Measurements from ENCODE around the gene PDGFC. TPM values are rescaled to one million over a fixed set of nuclear protein-coding genes. Genes with fewer than 3 reads are reported as not detected.

PDGFC gene, protein sequence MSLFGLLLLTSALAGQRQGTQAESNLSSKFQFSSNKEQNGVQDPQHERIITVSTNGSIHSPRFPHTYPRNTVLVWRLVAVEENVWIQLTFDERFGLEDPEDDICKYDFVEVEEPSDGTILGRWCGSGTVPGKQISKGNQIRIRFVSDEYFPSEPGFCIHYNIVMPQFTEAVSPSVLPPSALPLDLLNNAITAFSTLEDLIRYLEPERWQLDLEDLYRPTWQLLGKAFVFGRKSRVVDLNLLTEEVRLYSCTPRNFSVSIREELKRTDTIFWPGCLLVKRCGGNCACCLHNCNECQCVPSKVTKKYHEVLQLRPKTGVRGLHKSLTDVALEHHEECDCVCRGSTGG
- 1 to 10 TPM in 1 of 2 donors, under 1 TPM in 1; 0.40 to 4.8 TPM for total RNA-seq
- 0.08 to 0.35 reads per million in 2 donors for total RNA-seq

DNA sequence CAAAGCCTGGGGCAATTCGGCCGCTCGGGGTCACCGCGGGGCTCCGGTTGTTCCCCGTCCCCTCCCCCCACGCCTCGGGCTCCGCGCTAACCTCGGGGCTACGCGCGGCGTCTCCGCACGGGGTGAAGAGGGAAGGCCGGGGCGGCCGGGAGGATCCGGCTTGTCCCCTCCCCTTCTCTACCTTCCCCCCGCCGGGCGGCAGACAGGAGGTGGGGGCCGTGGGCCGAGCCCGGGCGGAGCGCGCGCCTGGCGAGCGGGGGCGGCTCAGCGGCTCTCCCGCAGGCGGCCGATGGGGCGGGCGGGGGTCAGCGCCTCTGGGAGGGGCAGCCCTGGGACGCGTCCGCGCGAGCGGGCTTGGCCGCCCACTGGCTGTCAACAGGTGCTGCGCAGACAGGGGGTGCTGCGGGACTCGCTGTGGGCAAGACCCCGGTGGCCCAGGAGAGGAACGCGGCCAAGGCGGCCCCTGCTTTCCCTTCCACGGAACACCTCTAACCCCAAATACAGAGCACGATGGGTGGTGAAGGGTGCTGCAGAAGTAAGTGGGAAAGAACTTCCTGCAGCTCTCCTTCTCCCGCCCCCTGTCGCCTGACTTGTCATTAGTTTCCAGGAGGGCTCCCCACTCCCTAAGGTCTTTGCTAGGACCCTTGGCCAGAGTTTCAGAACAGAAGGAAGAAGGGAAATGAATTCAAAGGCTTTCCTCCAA is at the start of gene PDGFC:
PDGFC (minus strand) TSS at position 124 of the 703 bp plus-strand sequence. CDS start 896 bp downstream, outside the sequence.
- H3K4me3 Mint-ChIP-seq = peak within 1 kb of the TSS; percentile 72
- H3K27me3 Mint-ChIP-seq = peaks cover 27% of the 10 kb centered on the region
- H3K9me3 ChIP-seq (ENCODE audit: control insufficient read depth, low read length, poor library complexity, severe bottlenecking) = no peaks in the 10 kb centered on the region
- ATAC-seq (peak; percentile 33), DNase-seq (peak in 1 of 3 donors; percentile 10)
- no peaks in the 10 kb centered on the region for H3K4me1 Mint-ChIP-seq
- H3K36me3 Mint-ChIP-seq (ENCODE audit: low read depth) = no peaks in the 10 kb centered on the region
- H3K27ac Mint-ChIP-seq = no peak within 1 kb of the TSS

- H3K4me1 Mint-ChIP-seq = no peaks in the 10 kb centered on the region
- no peak overlapping the region for H3K4me3 Mint-ChIP-seq
- DNase-seq = no peak
- no peaks in the 10 kb centered on the region for H3K27me3 Mint-ChIP-seq
- no peaks in the 10 kb centered on the region for H3K36me3 Mint-ChIP-seq (ENCODE audit: low read depth)
- no peak overlapping the region for H3K27ac Mint-ChIP-seq
- H3K9me3 ChIP-seq (ENCODE audit: control insufficient read depth, low read length, poor library complexity, severe bottlenecking) = no peaks in the 10 kb centered on the region
- no peak for ATAC-seq
Observed at GRCh38 chr4:157020882-157021281, 49.3 kb upstream of the PDGFC start.

GRCh38 chr4:157018920-157019490 is 47.4 kb upstream of the PDGFC start:
- Mint-ChIP-seq H3K27ac (no peak overlapping the region), H3K4me3 (no peak overlapping the region), H3K4me1 (no peaks in the 10 kb centered on the region), H3K27me3 (no peaks in the 10 kb centered on the region), H3K36me3 (ENCODE audit: low read depth) (no peaks in the 10 kb centered on the region)
- H3K9me3 ChIP-seq (ENCODE audit: control insufficient read depth, low read length, poor library complexity, severe bottlenecking) = no peaks in the 10 kb centered on the region
- DNase-seq (no peak), ATAC-seq (no peak)

DNA sequence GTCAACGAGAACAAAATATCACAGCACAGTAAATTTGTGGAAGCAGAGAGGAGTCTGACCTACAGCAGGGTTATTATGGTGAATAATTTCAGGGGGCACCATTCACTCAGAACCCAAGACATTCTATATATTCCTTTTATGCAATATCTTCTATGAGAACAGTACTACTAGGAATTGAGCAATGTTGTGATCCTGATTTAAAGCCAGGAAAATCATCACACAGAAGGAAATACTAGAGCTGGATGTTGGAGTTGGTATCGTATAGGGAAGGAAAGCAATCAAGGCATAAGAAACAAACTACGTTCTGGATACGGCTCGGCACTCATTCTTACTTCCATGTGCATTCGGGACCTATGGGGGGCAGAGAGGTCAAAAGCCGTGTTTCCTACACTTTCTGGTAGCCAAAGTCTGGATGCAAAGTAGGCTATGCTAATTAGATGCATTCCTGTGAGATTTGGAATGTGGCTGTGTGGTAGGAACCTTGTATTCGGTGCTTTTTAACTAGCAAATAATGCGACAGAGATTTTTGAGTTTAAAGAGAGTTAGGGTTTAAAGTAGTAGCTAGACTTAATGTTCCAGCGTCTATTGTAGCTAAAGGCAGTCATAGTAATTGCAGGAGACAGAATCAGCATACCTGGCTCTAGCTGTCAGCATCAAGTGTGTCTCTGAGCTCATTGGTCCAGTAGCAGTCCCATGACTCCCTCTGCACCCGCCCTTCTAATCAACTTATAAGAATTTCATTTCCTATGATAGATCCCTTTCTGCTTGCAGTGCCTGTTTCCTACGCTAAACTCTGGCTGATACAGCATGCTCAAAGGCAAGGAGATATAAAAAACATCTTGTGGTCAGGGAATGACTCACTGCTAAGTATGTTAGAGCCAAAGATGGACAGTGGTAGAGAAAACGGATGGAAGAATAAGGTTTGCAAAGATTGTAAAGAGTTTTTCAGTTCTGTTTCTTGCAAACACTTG is 43.3 kb upstream of the PDGFC start:
- DNase-seq (no peak), ATAC-seq (no peak)
- no peaks in the 10 kb centered on the region for H3K36me3 Mint-ChIP-seq (ENCODE audit: low read depth)
- H3K4me3 Mint-ChIP-seq = no peak overlapping the region
- H3K27me3 Mint-ChIP-seq = no peaks in the 10 kb centered on the region
- H3K27ac Mint-ChIP-seq = no peak overlapping the region
- no peaks in the 10 kb centered on the region for H3K9me3 ChIP-seq (ENCODE audit: control insufficient read depth, low read length, poor library complexity, severe bottlenecking)
- H3K4me1 Mint-ChIP-seq = no peaks in the 10 kb centered on the region

DNA sequence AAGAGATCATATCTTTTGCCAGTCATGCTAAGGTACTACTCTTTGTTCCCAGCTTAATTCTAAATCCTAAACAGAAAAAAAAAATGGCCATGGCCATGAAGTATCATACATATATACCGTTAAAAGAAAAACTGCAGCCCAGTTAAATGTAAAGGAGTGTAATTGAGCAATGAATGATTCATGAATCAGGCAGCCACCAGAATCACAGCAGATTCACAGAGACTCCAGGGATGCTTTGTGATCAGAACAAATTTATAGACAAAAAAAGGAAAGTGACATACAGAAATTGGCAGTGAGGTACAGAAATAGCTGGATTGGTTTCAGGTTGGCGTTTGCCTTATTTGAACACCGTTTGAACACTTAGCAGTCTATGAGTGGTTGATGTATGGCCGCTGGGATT is 42.1 kb upstream of the PDGFC start:
- H3K4me3 Mint-ChIP-seq = no peak overlapping the region
- ATAC-seq (no peak), DNase-seq (no peak)
- H3K27me3 Mint-ChIP-seq = no peaks in the 10 kb centered on the region
- no peak overlapping the region for H3K27ac Mint-ChIP-seq
- H3K9me3 ChIP-seq (ENCODE audit: control insufficient read depth, low read length, poor library complexity, severe bottlenecking) = no peaks in the 10 kb centered on the region
- H3K4me1 Mint-ChIP-seq = no peaks in the 10 kb centered on the region
- H3K36me3 Mint-ChIP-seq (ENCODE audit: low read depth) = no peaks in the 10 kb centered on the region

GRCh38 chr4:157012781-157013180 is 41.2 kb upstream of the PDGFC start:
- Mint-ChIP-seq H3K27me3 (no peaks in the 10 kb centered on the region), H3K4me1 (no peaks in the 10 kb centered on the region), H3K4me3 (no peak overlapping the region), H3K36me3 (ENCODE audit: low read depth) (no peaks in the 10 kb centered on the region), H3K27ac (no peak overlapping the region)
- DNase-seq (no peak), ATAC-seq (no peak)
- no peaks in the 10 kb centered on the region for H3K9me3 ChIP-seq (ENCODE audit: control insufficient read depth, low read length, poor library complexity, severe bottlenecking)

GRCh38 chr4:157012296-157012695 is 40.7 kb upstream of the PDGFC start:
- no peak for DNase-seq
- Mint-ChIP-seq H3K4me3 (no peak overlapping the region), H3K36me3 (ENCODE audit: low read depth) (no peaks in the 10 kb centered on the region), H3K27me3 (no peaks in the 10 kb centered on the region), H3K27ac (no peak overlapping the region), H3K4me1 (no peaks in the 10 kb centered on the region)
- no peak for ATAC-seq
- no peaks in the 10 kb centered on the region for H3K9me3 ChIP-seq (ENCODE audit: control insufficient read depth, low read length, poor library complexity, severe bottlenecking)

DNA sequence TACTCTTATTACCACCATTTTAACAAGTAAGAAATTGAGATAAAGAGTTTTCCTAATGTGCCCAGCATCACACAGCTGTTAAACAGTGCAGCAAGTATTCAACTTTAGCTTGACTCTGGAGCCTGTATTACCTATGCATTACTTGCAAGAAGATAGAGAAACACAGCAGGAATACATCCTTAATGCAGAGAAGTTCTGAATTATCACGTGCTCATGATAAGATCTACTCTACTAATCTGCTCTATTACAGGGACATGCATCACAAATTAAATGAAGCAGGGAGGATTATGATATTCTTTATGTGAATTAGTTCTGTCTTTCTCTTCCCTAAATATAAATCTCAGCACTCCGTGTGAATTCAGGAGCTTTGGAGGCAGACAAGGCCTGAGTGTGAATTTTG is 39.0 kb upstream of the PDGFC start:
- DNase-seq (no peak), ATAC-seq (no peak)
- H3K4me1 Mint-ChIP-seq = no peaks in the 10 kb centered on the region
- no peaks in the 10 kb centered on the region for H3K9me3 ChIP-seq (ENCODE audit: control insufficient read depth, low read length, poor library complexity, severe bottlenecking)
- no peak overlapping the region for H3K27ac Mint-ChIP-seq
- no peak overlapping the region for H3K4me3 Mint-ChIP-seq
- H3K36me3 Mint-ChIP-seq (ENCODE audit: low read depth) = no peaks in the 10 kb centered on the region
- no peaks in the 10 kb centered on the region for H3K27me3 Mint-ChIP-seq

- Mint-ChIP-seq H3K27ac (no peak overlapping the region), H3K4me1 (no peaks in the 10 kb centered on the region), H3K27me3 (no peaks in the 10 kb centered on the region), H3K4me3 (no peak overlapping the region), H3K36me3 (ENCODE audit: low read depth) (no peaks in the 10 kb centered on the region)
- DNase-seq (no peak), ATAC-seq (no peak)
- no peaks in the 10 kb centered on the region for H3K9me3 ChIP-seq (ENCODE audit: control insufficient read depth, low read length, poor library complexity, severe bottlenecking)
Observed at GRCh38 chr4:157005831-157006230, 34.2 kb upstream of the PDGFC start.

GRCh38 chr4:157005193-157005592 is 33.6 kb upstream of the PDGFC start:
- Mint-ChIP-seq H3K36me3 (ENCODE audit: low read depth) (no peaks in the 10 kb centered on the region), H3K27ac (no peak overlapping the region), H3K27me3 (no peaks in the 10 kb centered on the region), H3K4me3 (no peak overlapping the region), H3K4me1 (no peaks in the 10 kb centered on the region)
- DNase-seq (no peak), ATAC-seq (no peak)
- no peaks in the 10 kb centered on the region for H3K9me3 ChIP-seq (ENCODE audit: control insufficient read depth, low read length, poor library complexity, severe bottlenecking)

DNA sequence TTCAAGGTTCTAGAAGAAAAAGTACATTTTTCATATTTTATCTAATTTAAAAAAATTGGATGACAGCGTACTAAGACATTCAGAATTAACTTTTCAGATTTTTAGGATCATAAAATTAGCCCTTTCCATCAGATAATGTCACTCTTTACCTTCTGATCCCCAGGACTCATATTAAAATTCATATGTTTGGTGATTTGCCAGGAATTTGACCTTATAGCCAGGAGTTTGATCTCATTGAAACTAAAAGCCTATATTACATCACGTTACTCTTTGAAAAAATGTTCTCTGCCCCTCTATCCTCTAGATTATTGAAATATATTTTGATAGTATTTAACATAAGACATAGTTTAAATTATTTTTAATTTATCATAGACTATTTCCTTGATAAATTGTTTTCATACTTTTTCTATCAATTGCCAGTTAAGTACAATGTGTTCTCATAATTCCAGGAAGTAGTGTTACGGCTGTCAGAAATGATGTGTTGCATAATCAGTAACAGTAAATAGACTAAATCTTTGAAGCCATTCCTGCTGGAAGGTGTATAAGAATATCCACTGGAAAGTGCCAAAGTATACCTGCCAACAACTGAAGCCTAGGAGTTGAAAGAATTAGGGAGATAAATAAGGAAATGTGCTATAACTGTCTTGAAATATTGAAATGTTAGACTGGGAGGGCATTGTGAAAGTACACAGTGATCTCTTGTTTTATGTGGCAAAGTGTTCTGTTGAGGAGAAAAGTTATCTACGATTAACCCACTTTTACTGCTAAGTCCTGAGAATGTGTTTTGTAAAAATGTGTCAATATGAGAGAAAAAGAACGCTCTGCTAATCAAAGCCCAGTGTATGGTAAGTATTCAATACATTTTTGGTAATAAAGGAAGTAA is 32.9 kb upstream of the PDGFC start:
- no peaks in the 10 kb centered on the region for H3K36me3 Mint-ChIP-seq (ENCODE audit: low read depth)
- H3K4me1 Mint-ChIP-seq = no peaks in the 10 kb centered on the region
- no peak overlapping the region for H3K27ac Mint-ChIP-seq
- H3K27me3 Mint-ChIP-seq = no peaks in the 10 kb centered on the region
- no peak overlapping the region for H3K4me3 Mint-ChIP-seq
- DNase-seq (no peak), ATAC-seq (no peak)
- H3K9me3 ChIP-seq (ENCODE audit: control insufficient read depth, low read length, poor library complexity, severe bottlenecking) = no peaks in the 10 kb centered on the region

GRCh38 chr4:156999175-156999517 is 27.5 kb upstream of the PDGFC start:
- Mint-ChIP-seq H3K36me3 (ENCODE audit: low read depth) (no peaks in the 10 kb centered on the region), H3K27me3 (no peaks in the 10 kb centered on the region), H3K4me1 (no peaks in the 10 kb centered on the region), H3K4me3 (no peak overlapping the region), H3K27ac (no peak overlapping the region)
- DNase-seq = no peak
- no peak for ATAC-seq
- H3K9me3 ChIP-seq (ENCODE audit: control insufficient read depth, low read length, poor library complexity, severe bottlenecking) = no peaks in the 10 kb centered on the region
